ENCODE results near the gene UBE2J2.

- TF ChIP-seq CTCF (IDR thresholded peaks at IDR 0.05) = no peak
- no peak for TF ChIP-seq POLR2A (IDR thresholded peaks at IDR 0.05)
- TF ChIP-seq POLR2AphosphoS5 (IDR thresholded peaks at IDR 0.05) = no peak
Observed at GRCh38 chr1:1309251-1310108, 35.8 kb upstream of the UBE2J2 start.
